Lung (tissue), 12 donors: Measurements from ENCODE around the gene ZNF143. TPM values are rescaled to one million over a fixed set of nuclear protein-coding genes. Genes with fewer than 3 reads are reported as not detected.

Experiments
- ATAC-seq: fragments of 200-7000 bp; cut with Tn5 transposase; one replicate; pipeline ENCODE4 v1.9.1; 2020; ENCODE audit warnings: moderate number of reproducible peaks; ENCODE audit not compliant: insufficient read depth, low FRiP score
- DNase-seq, 3 donors: peaks; one replicate each; pipeline ENCODE4 v3.0.0-alpha.2; 2013 to 2017
- H3K27ac ChIP-seq, 2 donors: one replicate each; pipeline ENCODE4 v1.5.1; 2013; ENCODE audit warnings: mild to moderate bottlenecking in 2 of 2, moderate library complexity in 2 of 2, control low read depth in 1 of 2, inconsistent platforms in 1 of 2, low read depth in 1 of 2, low read length in 1 of 2
- H3K27me3 ChIP-seq, 3 donors: one replicate each; pipeline ENCODE4 v1.5.1; 2013; ENCODE audit warnings: low read length in 2 of 3; ENCODE audit not compliant: control insufficient read depth in 3 of 3, insufficient read depth in 3 of 3
- H3K36me3 ChIP-seq, 4 donors: one replicate each; pipeline ENCODE4 v1.5.1; 2013; ENCODE audit warnings: low read length in 4 of 4, mild to moderate bottlenecking in 1 of 4, moderate library complexity in 1 of 4; ENCODE audit not compliant: control insufficient read depth in 4 of 4, insufficient read depth in 4 of 4
- H3K4me1 ChIP-seq, 5 donors: one replicate each; pipeline ENCODE4 v1.5.1; 2013; ENCODE audit warnings: low read length in 5 of 5, mild to moderate bottlenecking in 2 of 5, moderate library complexity in 1 of 5; ENCODE audit not compliant: control insufficient read depth in 5 of 5, insufficient read depth in 5 of 5
- H3K4me3 ChIP-seq: one replicate; pipeline ENCODE4 v1.5.1; 2013; ENCODE audit warnings: mild to moderate bottlenecking, control low read depth, moderate library complexity
- H3K9ac ChIP-seq, 2 donors: one replicate each; pipeline ENCODE4 v1.5.1; 2013; ENCODE audit warnings: low read length in 2 of 2, control low read depth in 1 of 2; ENCODE audit not compliant: insufficient read depth in 1 of 2
- H3K9me3 ChIP-seq, 4 donors: one replicate each; pipeline ENCODE4 v1.5.1; 2013; ENCODE audit warnings: low read length in 3 of 4, mild to moderate bottlenecking in 1 of 4, moderate library complexity in 1 of 4; ENCODE audit not compliant: control insufficient read depth in 4 of 4, insufficient read depth in 3 of 4
- WGBS, 2 donors: extraction: QIAGEN DNeasy Blood & Tissue Kit; methylation state at CpG; one replicate each; pipeline ENCODE4 v1.1.7; 2013; 5-methylcytosine and 5-hydroxymethylcytosine counted together
- polyA plus RNA-seq, 2 donors: library from polyadenylated mRNA; stranded (reverse); fragments of 200-250 nt; gene quantifications; one replicate each; pipeline ENCODE4 v1.2.1, GENCODE V29; 2013
- total RNA-seq, 2 donors: library from RNA; depleted of rRNA in 1 of 2; stranded (reverse); fragments of >200 nt in 1 of 2; gene quantifications; one replicate each; pipeline ENCODE4 v1.2.1, GENCODE V29; 2014 to 2021
- TF ChIP-seq, protein P1 (sequence below): IDR thresholded peaks from 2 replicates; pipeline ENCODE4 v1.5.1; 2012; ENCODE audit warnings: mild to moderate bottlenecking; ENCODE audit errors: control extremely low read depth, extremely low read depth
- donor health status: control.
- donor health status: control.
- donor health status: Bipolar disorder and iron deficiency.
- donor health status: healthy.
- donor health status: DM: yes; HTN: yes; CAD: no.

Gene ZNF143
- total and polyA plus RNA-seq, 4 donors, result 9.7 to 32.2 (median 20.3) TPM

DNA sequence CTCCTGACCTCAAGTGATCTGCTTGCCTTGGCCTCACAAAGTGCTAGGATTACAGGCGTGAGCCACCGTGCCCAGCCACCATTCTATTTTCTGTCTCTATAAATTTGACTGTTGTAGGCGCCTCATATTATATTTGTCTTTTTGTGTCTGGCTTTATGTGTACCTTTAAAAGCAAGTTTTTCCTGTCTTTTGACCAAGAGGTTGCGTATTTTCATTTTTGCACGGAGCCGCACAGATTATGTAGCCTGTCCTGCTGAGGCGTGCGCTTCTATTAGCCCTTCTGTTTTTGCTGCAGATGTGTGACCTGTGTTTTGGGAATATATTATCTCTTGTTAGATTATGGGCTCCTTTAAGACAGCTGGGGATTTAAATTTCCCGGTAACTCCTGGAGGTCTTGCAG, 72.2 kb downstream of the ZNF143 start:
- 88 to 92% methylated on average over 9 of the region's 9 CpGs for WGBS, 2 donors
- Histone ChIP-seq H3K36me3 (no peaks in the 10 kb centered on the region), H3K4me1 (peaks cover 0 to 23% (median 8%) of the 10 kb centered on the region in 5 donors), H3K27me3 (no peaks in the 10 kb centered on the region), H3K4me3 (no peak overlapping the region), H3K9me3 (no peaks in the 10 kb centered on the region), H3K9ac (no peak overlapping the region), H3K27ac (no peak overlapping the region)
- ATAC-seq, result no peak
- TF ChIP-seq, protein P1, sequence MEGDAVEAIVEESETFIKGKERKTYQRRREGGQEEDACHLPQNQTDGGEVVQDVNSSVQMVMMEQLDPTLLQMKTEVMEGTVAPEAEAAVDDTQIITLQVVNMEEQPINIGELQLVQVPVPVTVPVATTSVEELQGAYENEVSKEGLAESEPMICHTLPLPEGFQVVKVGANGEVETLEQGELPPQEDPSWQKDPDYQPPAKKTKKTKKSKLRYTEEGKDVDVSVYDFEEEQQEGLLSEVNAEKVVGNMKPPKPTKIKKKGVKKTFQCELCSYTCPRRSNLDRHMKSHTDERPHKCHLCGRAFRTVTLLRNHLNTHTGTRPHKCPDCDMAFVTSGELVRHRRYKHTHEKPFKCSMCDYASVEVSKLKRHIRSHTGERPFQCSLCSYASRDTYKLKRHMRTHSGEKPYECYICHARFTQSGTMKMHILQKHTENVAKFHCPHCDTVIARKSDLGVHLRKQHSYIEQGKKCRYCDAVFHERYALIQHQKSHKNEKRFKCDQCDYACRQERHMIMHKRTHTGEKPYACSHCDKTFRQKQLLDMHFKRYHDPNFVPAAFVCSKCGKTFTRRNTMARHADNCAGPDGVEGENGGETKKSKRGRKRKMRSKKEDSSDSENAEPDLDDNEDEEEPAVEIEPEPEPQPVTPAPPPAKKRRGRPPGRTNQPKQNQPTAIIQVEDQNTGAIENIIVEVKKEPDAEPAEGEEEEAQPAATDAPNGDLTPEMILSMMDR, result no peak
- DNase-seq, result peak in 2 of 3 donors; percentile 28 to 51

- Histone ChIP-seq H3K36me3 (no peaks in the 10 kb centered on the region), H3K9ac (no peak overlapping the region), H3K27me3 (no peaks in the 10 kb centered on the region), H3K4me3 (no peak overlapping the region), H3K27ac (no peak overlapping the region), H3K9me3 (no peaks in the 10 kb centered on the region), H3K4me1 (peaks cover 0 to 15% (median 5%) of the 10 kb centered on the region in 5 donors)
- TF ChIP-seq, protein P1, result no peak
- DNase-seq, result no peak
- 84 to 86% methylated on average over 5 of the region's 5 CpGs for WGBS, 2 donors
- no peak for ATAC-seq
Observed at GRCh38 chr11:9533736-9534473, 73.1 kb downstream of the ZNF143 start.

DNA sequence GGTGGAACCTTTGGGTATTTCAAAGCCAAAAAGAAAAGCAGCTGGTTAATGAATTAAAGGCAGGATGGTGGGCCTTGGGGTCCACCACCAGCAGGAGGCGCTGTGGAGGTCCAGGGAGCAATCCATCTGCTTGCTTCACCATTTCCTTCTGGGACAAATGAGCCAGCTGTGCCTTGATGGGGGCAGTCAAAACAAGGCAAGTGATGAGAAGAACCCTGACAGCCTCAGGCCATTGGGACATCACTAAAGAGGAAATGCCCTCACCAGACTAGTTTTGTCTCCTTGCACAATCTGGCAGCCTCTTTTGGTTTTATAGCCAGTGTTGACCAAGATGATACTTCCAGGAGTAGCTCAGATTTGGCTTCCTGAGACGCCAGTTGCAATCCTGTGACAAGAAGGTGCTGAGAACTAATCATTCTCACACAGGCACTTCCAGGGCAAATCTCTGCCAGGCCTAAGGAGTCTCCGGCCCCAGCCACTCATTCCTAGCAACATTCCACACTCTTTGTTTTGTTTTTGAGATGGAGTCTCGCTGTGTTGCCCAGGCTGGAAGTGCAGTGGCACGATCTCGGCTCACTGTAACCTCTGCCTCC, 74.5 kb downstream of the ZNF143 start:
- 53 to 67% methylated on average over 6 of the region's 6 CpGs for WGBS, 2 donors
- TF ChIP-seq, protein P1, result peak; percentile 77
- Histone ChIP-seq H3K9me3 (no peaks in the 10 kb centered on the region), H3K27ac (peak overlapping the region in 1 of 2 donors; percentile 52), H3K27me3 (no peaks in the 10 kb centered on the region), H3K4me1 (peaks cover 0 to 5% (median under 1%) of the 10 kb centered on the region in 5 donors), H3K9ac (no peak overlapping the region), H3K36me3 (no peaks in the 10 kb centered on the region), H3K4me3 (no peak overlapping the region)
- DNase-seq, result peak; percentile 48 to 56 (median 50)
- ATAC-seq, result peak; percentile 54
